Measurements from ENCODE around the gene CRYGB. TPM values are rescaled to one million over a fixed set of nuclear protein-coding genes. Genes with fewer than 3 reads are reported as not detected.

The CRYGB gene, protein sequence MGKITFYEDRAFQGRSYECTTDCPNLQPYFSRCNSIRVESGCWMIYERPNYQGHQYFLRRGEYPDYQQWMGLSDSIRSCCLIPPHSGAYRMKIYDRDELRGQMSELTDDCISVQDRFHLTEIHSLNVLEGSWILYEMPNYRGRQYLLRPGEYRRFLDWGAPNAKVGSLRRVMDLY
- total RNA-seq (not detected), polyA plus RNA-seq (not detected)

DNA sequence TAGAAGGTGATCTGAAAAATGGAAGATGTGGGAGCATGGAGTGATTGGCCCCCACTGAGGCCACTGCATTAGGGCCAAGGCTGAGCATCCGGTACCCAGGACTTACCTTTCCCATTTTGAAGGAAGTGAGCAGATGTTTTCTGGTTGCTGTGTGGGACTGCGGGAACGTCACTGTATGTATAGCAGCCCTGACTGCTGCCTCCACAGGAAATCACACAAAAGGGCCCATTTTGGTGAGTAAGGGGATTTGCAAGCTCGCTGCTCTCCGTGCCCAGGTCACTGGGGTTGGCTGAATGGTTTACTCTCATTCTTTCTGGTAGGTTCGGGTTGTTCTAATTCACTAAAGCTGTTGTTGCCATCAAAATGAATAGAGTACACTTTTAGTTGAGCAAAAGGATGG is at the start of gene CRYGB:
Gene CRYGB, minus strand, starts transcription at position 153 of the 400 bp plus-strand sequence. Its CDS starts 38 bp downstream, at position 115.
- no peak within 1 kb of the TSS for H3K4me3 ChIP-seq (ENCODE audit: low read depth, low read length)
- no peaks in the 10 kb centered on the region for H3K36me3 ChIP-seq (ENCODE audit: insufficient read depth)
- H3K27ac ChIP-seq (ENCODE audit: low read depth), result no peak within 1 kb of the TSS
- WGBS, result 88% methylated on average over 6 of the region's 6 CpGs
- DNase-seq (ENCODE audit: extremely low spot score), result no peak
- H3K4me1 ChIP-seq (ENCODE audit: insufficient read depth), result no peaks in the 10 kb centered on the region

DNA sequence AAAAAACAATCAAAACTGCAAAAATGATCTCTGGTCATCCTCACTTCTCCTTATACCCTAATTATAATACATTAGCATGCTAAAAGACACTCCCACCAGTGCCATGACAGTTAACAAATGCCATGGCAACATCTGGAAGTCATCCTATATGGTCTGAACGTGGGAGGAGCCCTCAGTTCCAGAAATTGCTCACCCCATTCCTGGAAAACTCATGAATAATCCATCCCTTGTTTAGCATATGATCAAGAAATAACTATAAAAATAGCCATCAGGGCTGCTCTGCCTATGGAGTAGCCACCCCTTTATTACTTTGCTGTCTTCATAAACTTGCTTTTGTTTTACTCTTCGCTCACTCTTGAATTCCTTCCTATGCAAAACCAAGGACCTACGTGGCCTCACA is 49.6 kb upstream of the CRYGB start:
- WGBS, result 77% methylated on average over 3 of the region's 3 CpGs
- no peak for DNase-seq (ENCODE audit: extremely low spot score)
- no peak overlapping the region for H3K27ac ChIP-seq (ENCODE audit: low read depth)
- H3K36me3 ChIP-seq (ENCODE audit: insufficient read depth), result no peaks in the 10 kb centered on the region
- no peaks in the 10 kb centered on the region for H3K4me1 ChIP-seq (ENCODE audit: insufficient read depth)
- H3K4me3 ChIP-seq (ENCODE audit: low read depth, low read length), result no peak overlapping the region

DNA sequence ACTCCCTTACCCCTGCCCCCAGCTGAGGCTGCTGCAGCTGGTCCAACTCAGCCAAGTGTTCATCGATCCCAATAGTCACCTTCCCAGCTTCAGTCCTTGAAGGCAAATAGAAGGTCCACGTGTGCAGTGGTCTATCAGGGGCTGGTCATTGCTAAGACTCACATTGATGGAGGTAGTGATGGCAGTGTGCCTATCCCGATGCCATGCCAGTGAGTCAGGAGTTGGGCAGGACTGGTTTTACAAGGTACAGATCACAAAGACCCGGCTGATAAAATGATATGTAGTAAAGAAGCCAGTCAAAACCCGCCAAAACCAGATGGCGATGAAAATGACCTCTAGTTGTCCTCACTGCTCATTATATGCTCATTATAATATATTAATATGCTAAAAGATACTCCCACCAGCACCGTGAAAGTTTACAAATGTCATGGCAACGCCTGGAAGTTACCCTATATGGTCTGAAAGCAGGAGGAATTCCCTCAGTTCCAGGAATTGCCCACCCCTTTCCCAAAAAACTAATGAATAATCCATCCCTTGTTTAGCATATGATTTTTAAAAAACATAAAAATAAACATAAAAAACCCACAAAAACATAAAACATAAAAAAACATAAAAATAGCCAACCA is 46.8 kb upstream of the CRYGB start:
- no peaks in the 10 kb centered on the region for H3K4me1 ChIP-seq (ENCODE audit: insufficient read depth)
- DNase-seq (ENCODE audit: extremely low spot score), result no peak
- no peak overlapping the region for H3K4me3 ChIP-seq (ENCODE audit: low read depth, low read length)
- no peaks in the 10 kb centered on the region for H3K36me3 ChIP-seq (ENCODE audit: insufficient read depth)
- WGBS, result 83% methylated on average over 8 of the region's 8 CpGs
- no peak overlapping the region for H3K27ac ChIP-seq (ENCODE audit: low read depth)

DNA sequence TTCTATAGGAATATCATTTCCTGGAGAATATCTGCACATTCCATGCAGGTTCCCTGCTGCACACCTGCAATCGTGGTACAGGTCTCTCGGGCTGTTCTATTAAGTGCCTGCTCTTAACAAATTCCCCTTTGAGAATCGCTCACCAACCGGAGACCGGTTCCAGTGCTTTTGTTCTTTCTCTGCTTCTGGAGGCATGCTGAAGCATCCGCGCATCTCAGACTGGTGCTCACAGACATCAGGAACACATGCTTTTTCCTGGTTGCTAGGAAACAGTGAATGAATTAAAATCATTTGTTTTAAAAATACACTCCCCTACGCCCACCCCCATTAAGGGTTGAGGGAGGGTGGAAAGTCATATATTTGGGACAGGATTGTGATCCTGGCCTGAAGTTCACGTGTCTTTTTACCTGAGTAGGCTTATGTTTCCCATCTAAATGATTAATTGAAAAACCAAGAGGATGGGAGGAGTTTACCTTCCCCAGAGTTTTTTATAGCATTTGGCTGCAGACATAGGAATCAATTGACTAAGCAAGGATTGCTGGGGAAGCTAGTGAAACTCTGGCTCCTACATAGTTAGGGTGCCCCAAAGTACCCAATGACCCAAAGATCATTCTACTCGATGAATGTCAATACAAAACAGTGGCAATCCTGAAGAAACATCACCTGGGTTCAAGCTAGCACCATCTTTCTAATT is 44.0 kb upstream of the CRYGB start, which contains the start of gene C2orf80:
Gene C2orf80, minus strand, starts transcription at position 221 of the 694 bp plus-strand sequence. CDS start 3,044 bp downstream, outside the sequence.
- H3K4me3 ChIP-seq (ENCODE audit: low read depth, low read length), result no peak within 1 kb of the TSS
- no peaks in the 10 kb centered on the region for H3K36me3 ChIP-seq (ENCODE audit: insufficient read depth)
- DNase-seq (ENCODE audit: extremely low spot score), result no peak
- H3K27ac ChIP-seq (ENCODE audit: low read depth), result no peak within 1 kb of the TSS
- 71% methylated on average over 10 of the region's 10 CpGs for WGBS
- H3K4me1 ChIP-seq (ENCODE audit: insufficient read depth), result no peaks in the 10 kb centered on the region

DNA sequence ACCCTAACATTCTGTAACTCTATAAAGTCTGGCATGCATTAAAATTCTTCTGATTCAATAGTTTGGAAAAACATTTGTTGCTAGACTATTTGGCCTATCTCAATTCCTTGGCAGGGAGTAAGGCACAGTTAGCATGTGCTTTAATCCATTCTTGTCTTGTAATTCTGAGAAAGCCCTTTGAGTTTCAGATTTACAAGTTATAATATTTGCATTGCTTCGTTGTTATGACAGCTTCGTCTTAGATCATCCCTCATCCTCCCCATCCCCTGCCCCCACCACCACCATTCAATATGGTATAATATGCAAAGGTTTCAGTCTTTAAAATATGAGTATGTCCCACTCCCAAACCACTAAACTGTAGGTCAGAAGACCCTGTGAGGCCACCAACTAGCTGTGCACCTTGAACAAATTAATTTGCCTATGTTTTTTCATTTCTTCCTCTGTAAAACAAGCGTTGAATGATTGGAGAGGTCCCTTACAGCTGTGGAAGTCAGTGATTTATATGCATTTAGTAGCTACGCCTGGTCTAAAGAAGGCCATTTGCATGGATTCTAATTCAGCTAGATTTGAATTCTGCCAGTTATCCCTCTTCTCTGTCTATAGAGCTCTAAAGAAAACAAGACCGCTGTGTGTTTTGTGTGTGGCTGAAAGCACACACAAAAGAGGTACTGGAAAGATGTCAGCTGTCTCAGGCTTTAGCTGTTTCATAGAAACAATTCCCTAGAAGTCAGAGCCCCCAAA is 43.3 kb upstream of the CRYGB start:
- H3K4me3 ChIP-seq (ENCODE audit: low read depth, low read length), result no peak overlapping the region
- DNase-seq (ENCODE audit: extremely low spot score), result no peak
- H3K36me3 ChIP-seq (ENCODE audit: insufficient read depth), result no peaks in the 10 kb centered on the region
- H3K27ac ChIP-seq (ENCODE audit: low read depth), result no peak overlapping the region
- 58% methylated on average over 5 of the region's 5 CpGs for WGBS
- H3K4me1 ChIP-seq (ENCODE audit: insufficient read depth), result no peaks in the 10 kb centered on the region

DNA sequence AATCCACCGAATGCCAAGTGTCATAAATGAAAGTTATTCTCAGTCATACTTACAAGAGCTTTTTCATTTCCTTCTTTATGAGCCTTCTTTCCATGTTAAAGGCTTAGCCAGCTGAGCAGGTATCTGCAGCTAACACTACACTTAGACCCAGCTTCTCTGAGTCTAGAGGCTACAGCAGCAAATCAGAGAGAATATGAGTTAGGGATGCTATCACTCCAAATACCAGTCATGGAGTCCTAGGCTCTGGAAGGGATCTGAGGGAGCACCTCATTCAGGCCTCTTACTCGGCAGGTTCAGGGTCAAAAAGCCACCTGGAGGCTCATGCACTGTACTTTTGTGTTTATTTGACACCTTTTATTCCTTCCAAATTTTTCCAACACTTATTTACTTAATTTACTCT is 40.9 kb upstream of the CRYGB start:
- no peaks in the 10 kb centered on the region for H3K4me1 ChIP-seq (ENCODE audit: insufficient read depth)
- no peaks in the 10 kb centered on the region for H3K36me3 ChIP-seq (ENCODE audit: insufficient read depth)
- DNase-seq (ENCODE audit: extremely low spot score), result no peak
- no peak overlapping the region for H3K27ac ChIP-seq (ENCODE audit: low read depth)
- no peak overlapping the region for H3K4me3 ChIP-seq (ENCODE audit: low read depth, low read length)
- WGBS, result 95% methylated on average over 2 of the region's 2 CpGs

DNA sequence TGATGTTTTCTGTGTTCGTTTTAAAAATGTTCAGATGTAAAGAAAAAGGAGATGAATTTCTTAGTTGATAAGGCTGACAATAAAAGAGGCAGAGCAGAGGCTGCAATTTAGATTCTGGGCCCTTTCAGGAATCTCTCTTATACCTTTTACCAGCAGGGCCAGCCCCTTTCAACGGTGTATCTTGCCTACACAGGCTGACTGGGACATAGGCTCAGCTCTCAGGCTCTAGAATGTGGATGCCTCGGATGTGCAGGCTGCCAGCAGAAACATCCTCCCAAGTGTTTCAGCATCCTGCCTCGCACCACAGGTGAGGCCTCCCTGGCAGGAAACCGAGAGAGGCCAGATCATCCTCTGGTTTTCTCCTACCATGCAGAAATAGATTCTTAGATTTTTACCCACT is 40.5 kb upstream of the CRYGB start:
- no peak overlapping the region for H3K4me3 ChIP-seq (ENCODE audit: low read depth, low read length)
- no peak for DNase-seq (ENCODE audit: extremely low spot score)
- WGBS, result 77% methylated on average over 5 of the region's 5 CpGs
- H3K4me1 ChIP-seq (ENCODE audit: insufficient read depth), result no peaks in the 10 kb centered on the region
- H3K27ac ChIP-seq (ENCODE audit: low read depth), result no peak overlapping the region
- no peaks in the 10 kb centered on the region for H3K36me3 ChIP-seq (ENCODE audit: insufficient read depth)

DNA sequence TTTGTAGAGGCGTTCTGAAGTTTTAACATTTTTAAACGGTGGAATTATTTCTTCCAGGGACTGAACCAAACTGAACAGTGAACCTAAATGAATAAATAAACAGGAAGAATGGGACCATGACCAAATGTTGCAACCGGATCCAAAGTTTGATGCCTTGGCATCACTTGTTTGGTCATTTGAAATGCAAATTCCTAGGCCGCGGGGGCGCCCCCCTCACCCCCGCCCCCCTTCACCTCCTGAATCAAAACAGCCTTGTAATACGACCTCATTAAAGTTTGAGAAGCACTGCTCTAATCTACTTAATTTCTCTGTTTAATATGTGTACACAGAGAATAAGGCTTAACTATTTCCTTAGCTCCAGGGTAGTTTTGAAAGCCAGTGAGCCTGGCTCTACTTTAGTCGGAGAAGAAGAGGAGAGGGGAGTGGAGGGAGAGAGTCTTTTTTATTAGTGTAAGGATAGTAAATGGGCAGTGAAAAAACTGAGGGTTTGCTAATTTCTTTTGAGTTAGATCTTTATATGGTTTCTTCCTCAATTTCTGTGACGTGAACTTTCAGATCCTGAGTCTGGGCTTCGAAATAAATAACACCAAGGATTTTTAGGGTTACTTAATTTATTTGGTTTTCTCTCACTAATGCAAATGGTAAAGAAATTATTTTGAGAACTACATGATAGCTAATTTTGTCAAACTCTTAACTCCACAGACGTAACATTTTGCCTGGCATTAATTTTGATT is 38.2 kb upstream of the CRYGB start:
- DNase-seq (ENCODE audit: extremely low spot score), result no peak
- 38% methylated on average over 12 of the region's 12 CpGs for WGBS
- Histone ChIP-seq H3K36me3 (ENCODE audit: insufficient read depth) (no peaks in the 10 kb centered on the region), H3K4me1 (ENCODE audit: insufficient read depth) (no peaks in the 10 kb centered on the region), H3K4me3 (ENCODE audit: low read depth, low read length) (no peak overlapping the region), H3K27ac (ENCODE audit: low read depth) (no peak overlapping the region)

DNA sequence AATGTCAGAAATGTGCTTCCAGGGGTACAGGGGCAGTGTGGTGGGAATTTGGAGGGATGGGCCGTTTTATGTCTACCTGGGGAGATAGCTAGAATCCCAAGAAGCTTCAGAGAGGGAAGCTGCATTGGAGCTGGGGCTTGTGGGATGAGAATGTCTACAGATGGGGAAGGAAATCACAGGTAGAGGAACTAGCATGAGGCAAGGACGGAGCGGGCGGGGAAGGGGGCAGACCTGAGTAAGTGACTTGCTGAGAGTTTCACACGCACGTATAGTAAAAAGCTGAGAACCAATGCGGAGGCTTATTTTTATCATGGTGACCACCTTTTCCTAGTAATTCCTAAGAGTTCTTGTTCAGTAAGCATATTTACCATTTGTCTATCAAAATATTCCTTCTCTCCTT is 37.6 kb upstream of the CRYGB start:
- Histone ChIP-seq H3K4me3 (ENCODE audit: low read depth, low read length) (no peak overlapping the region), H3K36me3 (ENCODE audit: insufficient read depth) (no peaks in the 10 kb centered on the region), H3K4me1 (ENCODE audit: insufficient read depth) (no peaks in the 10 kb centered on the region), H3K27ac (ENCODE audit: low read depth) (no peak overlapping the region)
- DNase-seq (ENCODE audit: extremely low spot score), result no peak
- 61% methylated on average over 7 of the region's 7 CpGs for WGBS

DNA sequence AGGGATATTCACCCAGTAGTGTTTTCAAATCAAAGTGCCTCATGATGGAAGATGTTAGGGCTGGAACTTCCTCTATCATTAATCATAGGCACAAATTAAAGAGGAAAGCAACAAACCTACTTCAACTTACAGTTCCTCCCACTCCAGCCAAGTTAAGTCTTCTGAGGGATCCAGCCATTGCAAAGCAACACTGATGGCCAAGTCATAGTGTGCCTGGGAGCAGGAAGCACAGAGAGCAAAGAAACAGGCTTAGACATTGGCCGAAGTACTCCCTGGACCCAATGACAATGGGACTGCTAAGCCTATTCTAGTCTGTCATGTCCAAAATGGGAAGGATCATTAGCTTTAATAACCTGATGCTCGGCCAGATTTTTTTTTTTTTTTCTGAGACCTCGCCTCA is 36.9 kb upstream of the CRYGB start:
- DNase-seq (ENCODE audit: extremely low spot score), result no peak

DNA sequence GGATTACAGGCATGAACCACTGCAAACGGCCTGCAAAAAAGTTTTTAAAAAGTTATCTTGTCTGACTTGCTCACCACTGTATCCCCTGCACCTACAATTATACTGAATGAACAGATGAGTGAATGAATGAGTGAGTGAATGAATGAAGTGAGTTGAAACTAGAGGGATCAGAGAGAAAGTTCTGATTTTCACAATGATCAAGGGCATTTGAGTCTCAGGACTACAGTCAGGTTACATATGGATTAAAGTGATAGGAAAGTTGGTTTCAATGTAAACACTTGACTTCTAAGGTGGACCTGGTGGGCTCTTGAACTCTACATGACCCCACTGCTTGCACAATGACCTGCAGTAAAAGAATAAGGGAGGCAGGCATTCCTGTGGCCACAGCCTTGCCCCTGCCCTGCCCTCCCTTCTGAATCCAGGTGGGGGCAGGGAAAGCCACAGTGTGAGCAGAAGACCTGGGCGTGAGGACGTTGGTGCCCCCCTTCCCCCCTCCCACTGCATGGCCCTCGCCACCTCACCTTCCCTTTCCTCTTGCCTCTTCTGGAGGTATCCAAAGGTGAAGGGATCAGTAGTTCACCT is 33.2 kb upstream of the CRYGB start:
- no peaks in the 10 kb centered on the region for H3K36me3 ChIP-seq (ENCODE audit: insufficient read depth)
- 80% methylated on average over 4 of the region's 4 CpGs for WGBS

More for the DNA sequence above, 36.9 kb upstream of the CRYGB start:
- H3K4me1 ChIP-seq (ENCODE audit: insufficient read depth), result no peaks in the 10 kb centered on the region
- no peak overlapping the region for H3K27ac ChIP-seq (ENCODE audit: low read depth)
- no peak overlapping the region for H3K4me3 ChIP-seq (ENCODE audit: low read depth, low read length)
- 49% methylated on average over 3 of the region's 3 CpGs for WGBS
- H3K36me3 ChIP-seq (ENCODE audit: insufficient read depth), result no peaks in the 10 kb centered on the region

DNA sequence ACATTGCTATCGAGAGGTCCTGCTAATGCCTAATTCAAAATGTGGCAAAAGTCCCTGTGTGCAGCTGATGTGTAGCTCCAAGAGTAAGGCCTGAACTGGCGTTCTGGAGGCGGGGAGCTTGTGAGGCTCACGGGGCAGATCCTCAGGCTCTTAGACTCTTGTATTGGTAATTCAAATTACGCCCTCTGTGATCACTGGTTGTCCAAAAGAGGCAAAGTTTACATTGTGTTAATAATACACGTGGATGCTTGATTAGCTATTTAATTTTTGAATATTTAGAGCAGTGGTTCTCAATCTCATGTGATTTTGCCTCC is 29.8 kb upstream of the CRYGB start:
- Histone ChIP-seq H3K4me3 (ENCODE audit: low read depth, low read length) (no peak overlapping the region), H3K4me1 (ENCODE audit: insufficient read depth) (no peaks in the 10 kb centered on the region), H3K36me3 (ENCODE audit: insufficient read depth) (no peaks in the 10 kb centered on the region), H3K27ac (ENCODE audit: low read depth) (no peak overlapping the region)
- DNase-seq (ENCODE audit: extremely low spot score), result no peak
- WGBS, result 77% methylated on average over 6 of the region's 6 CpGs

More for the DNA sequence above, 33.2 kb upstream of the CRYGB start:
- no peak overlapping the region for H3K4me3 ChIP-seq (ENCODE audit: low read depth, low read length)
- no peak overlapping the region for H3K27ac ChIP-seq (ENCODE audit: low read depth)
- no peak for DNase-seq (ENCODE audit: extremely low spot score)
- H3K4me1 ChIP-seq (ENCODE audit: insufficient read depth), result no peaks in the 10 kb centered on the region
